Kidney (tissue), 14 donors: ENCODE measurements around the gene MSI1. TPM values are rescaled to one million over a fixed set of nuclear protein-coding genes. Genes with fewer than 3 reads are reported as not detected.
"Not testable (repeated sequence)": the region's sequence is repeated elsewhere in the genome, so short reads cannot be mapped to it uniquely, and the experiment has no call there.

Experiments used
- DNase-seq, 5 donors: peaks; one replicate each; pipeline ENCODE4 v3.0.0-alpha.2; 2013 to 2020
- FAIRE-seq: peaks from 2 replicates; lab custom pipeline; 2012; peaks lifted over from hg19 to GRCh38; lab: Jason Lieb, UNC
- H3K27ac ChIP-seq, 2 donors: one replicate each; pipeline ENCODE4 v1.7.0; 2013; ENCODE audit warnings: low read depth in 2 of 2, low read length in 2 of 2, inconsistent platforms in 1 of 2
- H3K27me3 ChIP-seq: one replicate; pipeline ENCODE4 v1.7.1; 2013; ENCODE audit warnings: low read length, inconsistent platforms; ENCODE audit not compliant: control insufficient read depth, insufficient read depth
- H3K36me3 ChIP-seq, 3 donors: one replicate each; pipeline versions ENCODE4 v1.7.0 to v1.7.1; 2013; ENCODE audit warnings: low read length in 3 of 3, control low read depth in 1 of 3, inconsistent platforms in 1 of 3; ENCODE audit not compliant: insufficient read depth in 3 of 3, control insufficient read depth in 2 of 3
- H3K4me1 ChIP-seq, 3 donors: one replicate each; pipeline versions ENCODE4 v1.7.0 to v1.7.1; 2013; ENCODE audit warnings: low read length in 3 of 3, inconsistent platforms in 1 of 3, low read depth in 1 of 3; ENCODE audit not compliant: control insufficient read depth in 2 of 3, insufficient read depth in 2 of 3
- H3K4me3 ChIP-seq, 3 donors: one replicate each; pipeline versions ENCODE4 v1.7.0 to v1.8.1; 2013; ENCODE audit warnings: low read length in 3 of 3, control low read depth in 1 of 3, inconsistent platforms in 1 of 3
- H3K9ac ChIP-seq, 3 donors: one replicate each; pipeline versions ENCODE4 v1.7.0 to v1.7.1; 2013; ENCODE audit warnings: low read length in 3 of 3, control low read depth in 1 of 3, inconsistent platforms in 1 of 3
- H3K9me3 ChIP-seq, 3 donors: one replicate each; pipeline versions ENCODE4 v1.7.0 to v1.7.1; 2013; ENCODE audit warnings: low read length in 3 of 3, control low read depth in 1 of 3, inconsistent platforms in 1 of 3; ENCODE audit not compliant: control insufficient read depth in 2 of 3, insufficient read depth in 1 of 3
- intact Hi-C: fragments of 100-400 bp; cut with DNase I; formaldehyde crosslinking; loops from one replicate; pipeline ENCODE4 v1.11.1; 2022
- polyA plus RNA-seq: library from polyadenylated mRNA; stranded (reverse); fragments of 350-450 nt; fragmentation: Illumina TruSeq; extraction: RNeasy Lipid Tissue Mini Kit (QIAGEN cat#74804); gene quantifications from one replicate; pipeline ENCODE4 v1.2.3, GENCODE V29; 2014; ENCODE audit warnings: low read depth, low replicate concordance; ENCODE audit not compliant: insufficient read depth
- total RNA-seq: library from RNA; stranded (reverse); fragmentation: NEBNext Ultra II Directional; extraction: Animal tissue kit (Norgen Biotek cat#: 25700); gene quantifications from one replicate; pipeline ENCODE4 v1.2.1, GENCODE V29; 2021
- TF ChIP-seq, protein P1 (sequence below): IDR thresholded peaks from 3 replicates; pipeline ENCODE4 v1.5.1; 2012; ENCODE audit warnings: mild to moderate bottlenecking, moderate library complexity, borderline replicate concordance; ENCODE audit not compliant: insufficient read depth; ENCODE audit errors: extremely low read depth
- donor health status: control.
- donor health status: control.
- donor health status: control.
- donor health status: control.
- donor health status: control.
- donor health status: DM: yes; HTN: yes; CAD: no.
- donor health status: Normal renal cell carcinoma (clear cell type).

MSI1 gene
- total and polyA plus RNA-seq, 2 donors from 2014 or later, result 0.80 to 1.3 TPM

DNA sequence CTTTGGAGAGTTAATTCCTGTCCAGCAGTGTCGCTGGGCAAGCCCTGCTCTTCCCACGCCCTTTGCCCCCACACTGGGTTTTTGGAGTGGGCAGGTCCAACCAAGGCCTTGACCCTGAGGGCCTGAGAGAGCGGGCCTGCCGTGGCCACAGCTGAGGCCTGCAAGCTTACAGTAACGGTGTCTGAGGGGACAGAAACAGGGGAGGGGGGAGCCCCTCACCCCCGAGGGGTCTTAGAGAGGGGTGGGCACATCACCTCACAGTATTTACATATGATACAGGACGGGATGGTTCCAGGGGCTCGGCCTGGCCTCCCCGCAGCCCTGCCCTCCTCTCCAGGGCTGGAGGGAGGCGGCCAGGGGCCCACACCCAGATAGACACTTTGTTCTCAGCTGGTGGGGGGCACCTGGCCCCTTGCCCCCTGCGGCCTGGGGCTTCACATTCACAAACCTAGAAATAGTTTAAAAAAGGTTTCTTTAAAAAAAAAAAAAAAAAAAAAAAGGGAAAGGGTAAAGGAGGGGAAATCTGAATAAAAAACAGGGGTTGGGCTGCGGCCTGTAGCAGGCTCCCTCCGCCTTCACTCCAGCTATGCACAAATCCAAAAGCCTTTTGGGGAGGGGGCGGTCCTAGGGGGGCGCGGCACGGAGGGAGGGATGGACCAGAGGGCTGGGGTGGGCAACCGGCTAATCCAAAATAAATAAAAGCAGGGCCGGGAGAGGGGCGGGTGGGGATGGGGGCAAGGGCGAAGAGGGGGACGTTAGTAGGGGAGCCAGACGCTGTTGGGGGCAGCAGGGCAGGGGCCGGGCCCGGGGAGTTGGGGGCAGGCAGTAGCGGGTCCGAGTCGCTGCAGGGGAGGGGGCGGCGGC lies 26.6 kb downstream of the MSI1 start:
- H3K4me3 ChIP-seq, result no peak overlapping the region
- no peak overlapping the region for H3K27ac ChIP-seq
- no peaks in the 10 kb centered on the region for H3K36me3 ChIP-seq
- FAIRE-seq, result no peak
- H3K9me3 ChIP-seq, result no peaks in the 10 kb centered on the region
- H3K9ac ChIP-seq, result no peak overlapping the region
- H3K27me3 ChIP-seq, result no peaks in the 10 kb centered on the region
- intact Hi-C loops, result no loop called here
- no peaks in the 10 kb centered on the region for H3K4me1 ChIP-seq
- TF ChIP-seq, protein P1, sequence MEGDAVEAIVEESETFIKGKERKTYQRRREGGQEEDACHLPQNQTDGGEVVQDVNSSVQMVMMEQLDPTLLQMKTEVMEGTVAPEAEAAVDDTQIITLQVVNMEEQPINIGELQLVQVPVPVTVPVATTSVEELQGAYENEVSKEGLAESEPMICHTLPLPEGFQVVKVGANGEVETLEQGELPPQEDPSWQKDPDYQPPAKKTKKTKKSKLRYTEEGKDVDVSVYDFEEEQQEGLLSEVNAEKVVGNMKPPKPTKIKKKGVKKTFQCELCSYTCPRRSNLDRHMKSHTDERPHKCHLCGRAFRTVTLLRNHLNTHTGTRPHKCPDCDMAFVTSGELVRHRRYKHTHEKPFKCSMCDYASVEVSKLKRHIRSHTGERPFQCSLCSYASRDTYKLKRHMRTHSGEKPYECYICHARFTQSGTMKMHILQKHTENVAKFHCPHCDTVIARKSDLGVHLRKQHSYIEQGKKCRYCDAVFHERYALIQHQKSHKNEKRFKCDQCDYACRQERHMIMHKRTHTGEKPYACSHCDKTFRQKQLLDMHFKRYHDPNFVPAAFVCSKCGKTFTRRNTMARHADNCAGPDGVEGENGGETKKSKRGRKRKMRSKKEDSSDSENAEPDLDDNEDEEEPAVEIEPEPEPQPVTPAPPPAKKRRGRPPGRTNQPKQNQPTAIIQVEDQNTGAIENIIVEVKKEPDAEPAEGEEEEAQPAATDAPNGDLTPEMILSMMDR, result no peak
- DNase-seq, result peak in 1 of 5 donors; percentile 79

DNA sequence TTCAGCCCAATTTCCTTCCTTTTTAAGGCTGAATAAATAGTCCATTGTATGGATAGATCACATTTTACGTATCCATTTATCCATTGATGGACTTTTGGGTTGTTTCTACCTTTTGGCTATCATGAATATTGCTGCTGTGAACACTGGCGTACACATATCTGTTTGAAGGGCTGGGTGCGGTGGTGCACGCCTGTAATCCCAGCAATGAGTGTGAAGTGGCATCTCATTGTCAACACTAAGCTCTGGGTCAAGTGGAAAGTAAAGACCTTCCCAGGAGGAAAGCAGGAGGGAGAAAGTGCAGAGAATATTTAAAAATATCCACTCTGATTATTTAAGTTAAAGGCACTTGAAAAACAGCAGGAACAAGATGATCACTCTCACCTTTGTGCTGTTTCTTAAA lies 29.7 kb downstream of the MSI1 start:
- TF ChIP-seq, protein P1, result no peak
- Histone ChIP-seq H3K9me3 (no peaks in the 10 kb centered on the region), H3K9ac (no peak overlapping the region), H3K27ac (no peak overlapping the region), H3K27me3 (no peaks in the 10 kb centered on the region), H3K4me1 (no peaks in the 10 kb centered on the region), H3K36me3 (no peaks in the 10 kb centered on the region), H3K4me3 (no peak overlapping the region)
- intact Hi-C loops, result no loop called here
- DNase-seq (no peak), FAIRE-seq (no peak)

DNA sequence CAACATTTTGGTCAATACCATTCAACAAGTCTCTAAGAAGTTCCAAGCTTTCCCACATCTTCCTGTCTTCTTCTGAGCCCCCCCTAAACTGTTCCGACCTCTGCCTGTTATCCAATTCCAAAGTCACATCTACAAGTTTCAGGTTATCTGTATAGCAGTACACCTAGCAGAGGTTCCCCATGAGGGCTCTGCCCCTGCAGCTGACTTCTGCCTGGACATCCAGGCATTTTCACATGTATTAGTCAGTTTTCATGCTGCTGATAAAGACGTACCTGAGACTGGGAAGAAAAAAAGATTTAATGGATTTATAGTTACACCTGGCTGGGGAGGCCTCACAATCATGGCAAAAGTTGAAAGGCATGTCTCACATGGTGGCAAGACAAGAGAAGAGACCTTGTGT lies 31.2 kb downstream of the MSI1 start:
- H3K36me3 ChIP-seq, result no peaks in the 10 kb centered on the region
- H3K4me1 ChIP-seq, result no peaks in the 10 kb centered on the region
- no peak overlapping the region for H3K27ac ChIP-seq
- no peak overlapping the region for H3K4me3 ChIP-seq
- no peak for FAIRE-seq
- H3K9me3 ChIP-seq, result no peaks in the 10 kb centered on the region
- DNase-seq, result no peak
- intact Hi-C loops, result no loop called here
- no peak overlapping the region for H3K9ac ChIP-seq
- TF ChIP-seq, protein P1, result no peak
- no peaks in the 10 kb centered on the region for H3K27me3 ChIP-seq

DNA sequence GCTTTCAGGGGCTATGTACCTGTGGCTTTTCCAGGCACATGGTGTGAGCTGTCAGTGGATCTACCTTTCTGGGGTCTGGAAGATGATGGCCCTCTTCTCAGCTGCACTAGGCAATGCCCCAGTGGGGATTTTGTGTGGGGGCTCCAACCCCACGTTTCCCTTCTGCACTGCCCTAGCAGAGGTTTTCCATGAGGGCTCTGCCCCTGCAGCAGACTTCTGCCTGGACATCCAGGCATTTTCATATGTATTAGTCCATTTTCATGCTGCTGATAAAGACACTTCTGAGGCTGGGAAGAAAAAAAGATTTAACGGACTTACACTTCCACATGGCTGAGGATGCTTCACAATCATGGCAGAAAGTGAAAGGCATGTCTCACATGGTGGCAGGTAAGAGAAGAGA lies 32.6 kb downstream of the MSI1 start:
- DNase-seq, H3K9ac ChIP-seq, H3K36me3 ChIP-seq, H3K27ac ChIP-seq, FAIRE-seq, H3K9me3 ChIP-seq, H3K4me1 ChIP-seq, H3K27me3 ChIP-seq, H3K4me3 ChIP-seq, intact Hi-C loops: not testable (repeated sequence)
